HG03175 (cell line): ENCODE results near the gene TEDC1.
"Not testable (repeated sequence)": the region's sequence is repeated elsewhere in the genome, so short reads cannot be mapped to it uniquely, and the experiment has no call there.

Source experiments
- ATAC-seq: cut with Tn5 transposase; IDR thresholded peaks from one replicate; pipeline ENCODE4 v1.9.1; 2021; ENCODE audit warnings: mild to moderate bottlenecking, moderate library complexity; ENCODE audit not compliant: unreplicated experiment

TEDC1 gene

GRCh38 chr14:105536051-105536450 is 45.0 kb downstream of the TEDC1 start:
- ATAC-seq: no peak

DNA sequence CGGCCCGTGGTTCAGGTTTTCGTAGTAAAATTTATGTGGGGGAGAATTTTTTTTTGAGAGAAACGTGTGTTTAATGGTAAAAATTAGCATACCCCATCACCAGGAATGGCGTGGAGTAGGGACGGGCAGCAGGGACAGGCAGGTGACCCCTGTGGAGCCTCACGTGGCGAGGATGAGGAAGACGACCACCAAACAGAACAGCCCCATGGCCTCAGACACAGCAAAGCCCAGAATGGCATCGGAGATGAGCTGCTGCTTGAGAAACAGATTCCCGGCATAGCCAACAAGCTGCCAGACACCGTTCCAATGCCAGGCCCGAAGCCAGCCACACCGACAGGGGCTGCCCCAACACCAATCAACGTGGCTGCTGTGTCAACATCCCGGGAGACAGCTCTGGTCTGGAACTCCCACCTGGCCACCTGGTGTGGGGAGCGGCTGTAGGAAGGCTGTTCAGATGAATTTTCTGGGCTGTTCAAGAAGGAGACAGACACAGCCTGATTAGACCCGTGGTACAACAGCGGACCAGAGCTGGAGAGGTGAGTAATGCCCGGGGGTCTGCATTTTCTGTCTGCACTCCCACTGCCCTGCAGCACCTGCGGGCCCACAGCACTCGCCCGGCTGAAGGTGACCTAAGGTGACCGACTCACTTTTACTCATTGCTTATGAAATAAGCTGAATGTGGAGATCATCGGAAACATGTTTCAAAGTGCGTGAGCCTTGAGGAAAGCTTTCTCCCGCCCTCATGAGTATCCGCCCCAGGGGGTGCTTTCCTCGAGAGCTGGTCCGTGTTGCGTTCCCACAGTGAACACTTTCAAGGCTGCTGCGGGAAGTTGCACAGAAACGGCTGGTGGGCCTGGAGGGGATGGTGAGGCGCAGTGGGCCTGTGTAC is 45.9 kb downstream of the TEDC1 start:
- ATAC-seq: no peak

DNA sequence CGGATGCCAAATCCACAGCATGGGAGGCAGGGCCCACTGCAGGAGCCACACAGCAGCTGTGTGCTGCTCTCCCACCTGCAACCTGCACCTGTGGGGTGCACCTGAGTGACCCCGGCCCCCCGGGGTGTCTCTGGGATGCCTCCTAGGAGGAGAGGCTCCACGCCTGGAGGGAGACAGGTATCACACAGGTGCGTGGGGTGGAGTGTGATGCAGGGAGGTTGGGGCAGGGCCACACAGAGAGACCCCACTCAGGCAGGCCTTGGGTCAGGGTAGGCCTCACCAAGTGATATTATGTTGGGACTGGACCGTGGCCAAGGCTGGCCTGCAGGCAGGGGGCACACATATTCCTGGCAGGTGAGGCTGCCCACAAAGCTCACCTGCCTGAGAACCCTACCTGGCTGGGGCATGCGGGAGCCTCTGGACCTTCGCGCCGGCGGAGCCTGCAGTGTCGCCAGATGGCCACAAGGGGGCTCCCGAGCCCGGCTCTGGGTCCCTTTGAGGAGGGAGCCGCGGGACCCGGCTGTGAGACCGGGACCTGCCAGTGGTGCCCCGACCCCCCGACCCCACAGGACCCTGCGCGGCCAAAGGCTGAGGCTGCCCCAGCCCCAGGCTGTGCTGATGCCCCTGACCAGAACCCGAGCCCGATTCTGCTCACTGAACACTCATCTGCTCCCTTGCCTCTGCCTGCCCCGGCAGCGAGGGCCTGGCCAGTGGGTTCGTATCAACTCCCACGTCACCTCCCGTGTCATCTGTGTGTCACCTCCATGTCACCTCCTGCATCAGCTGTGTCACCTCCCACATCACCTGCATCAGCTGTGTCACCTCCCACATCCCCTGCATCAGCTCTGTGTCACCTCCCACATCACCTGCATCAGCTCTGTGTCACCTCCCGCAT is 46.8 kb downstream of the TEDC1 start:
- ATAC-seq: peak; percentile 55

DNA sequence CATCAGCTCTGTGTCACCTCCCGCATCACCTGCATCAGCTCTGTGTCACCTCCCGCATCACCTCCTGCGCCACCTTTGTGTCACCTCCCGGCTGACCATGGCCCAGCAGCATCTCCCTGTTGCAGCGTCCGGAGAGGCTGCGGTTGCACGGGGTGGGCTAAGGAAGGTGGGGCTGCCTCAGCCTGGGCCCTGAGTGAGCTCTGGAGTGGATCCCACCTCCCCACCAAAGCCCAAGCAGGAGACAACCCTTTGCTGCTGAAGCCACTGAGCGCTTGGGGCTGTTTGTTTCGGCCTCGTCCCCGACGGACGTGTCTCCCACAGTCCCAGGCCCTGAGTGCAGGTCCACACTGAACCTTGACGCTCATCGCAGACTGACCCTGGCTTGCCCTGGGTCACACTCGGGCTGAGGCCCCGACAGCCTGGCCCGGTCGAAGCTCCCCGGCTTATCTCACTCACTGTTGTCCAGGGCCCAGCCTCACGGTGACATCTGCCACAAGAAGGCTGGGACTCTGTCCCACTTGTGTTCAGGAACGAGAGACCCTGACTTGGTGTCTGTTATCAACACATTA is 47.5 kb downstream of the TEDC1 start:
- ATAC-seq: no peak

DNA sequence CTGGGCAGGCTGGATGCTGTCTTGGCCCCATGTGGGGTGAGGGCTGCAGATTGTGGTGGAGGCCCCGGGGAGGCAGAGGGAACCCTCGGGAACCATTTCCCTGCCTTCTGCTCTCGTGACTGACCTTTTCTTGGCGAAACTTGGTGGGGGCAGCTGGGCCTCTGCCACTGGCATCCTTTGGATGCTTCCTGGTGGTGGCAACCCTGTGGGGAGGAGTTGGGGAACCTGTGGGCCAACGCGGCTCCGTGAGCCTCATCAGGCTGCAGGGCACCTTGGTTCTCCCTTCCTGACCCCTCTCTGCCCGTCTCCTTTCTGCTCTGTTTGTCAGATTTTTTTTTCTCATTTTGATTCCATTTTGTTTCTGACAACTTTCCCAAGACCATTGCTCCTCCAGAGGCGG is 49.8 kb downstream of the TEDC1 start:
- no peak for ATAC-seq

- ATAC-seq: no peak
Observed at GRCh38 chr14:105541218-105541875, 50.3 kb downstream of the TEDC1 start.

- not testable (repeated sequence) for ATAC-seq
Observed at GRCh38 chr14:105545676-105546075, 54.6 kb downstream of the TEDC1 start.

- ATAC-seq: not testable (repeated sequence)
Observed at GRCh38 chr14:105546410-105546809, 55.4 kb downstream of the TEDC1 start.

DNA sequence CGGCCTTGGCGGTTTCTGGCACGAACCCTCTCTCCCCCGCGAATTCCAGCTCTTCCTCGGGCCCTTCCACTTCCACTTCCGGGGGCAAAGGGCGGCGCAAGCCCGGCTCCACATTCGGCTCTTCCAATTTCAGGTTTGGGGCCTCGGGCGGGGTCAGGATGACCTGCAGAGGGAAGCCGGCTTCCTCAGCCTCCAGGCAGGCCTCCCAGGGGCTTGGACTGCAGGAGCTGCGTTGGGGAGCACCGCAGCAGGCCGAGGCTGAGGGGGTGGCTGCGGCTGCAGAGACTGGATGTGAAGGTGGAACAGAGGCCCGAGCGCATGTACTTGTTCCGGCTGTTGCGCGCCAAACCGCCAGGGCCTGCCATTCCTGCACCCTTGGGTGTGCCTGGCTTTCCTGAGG is 56.0 kb downstream of the TEDC1 start:
- ATAC-seq: not testable (repeated sequence)

DNA sequence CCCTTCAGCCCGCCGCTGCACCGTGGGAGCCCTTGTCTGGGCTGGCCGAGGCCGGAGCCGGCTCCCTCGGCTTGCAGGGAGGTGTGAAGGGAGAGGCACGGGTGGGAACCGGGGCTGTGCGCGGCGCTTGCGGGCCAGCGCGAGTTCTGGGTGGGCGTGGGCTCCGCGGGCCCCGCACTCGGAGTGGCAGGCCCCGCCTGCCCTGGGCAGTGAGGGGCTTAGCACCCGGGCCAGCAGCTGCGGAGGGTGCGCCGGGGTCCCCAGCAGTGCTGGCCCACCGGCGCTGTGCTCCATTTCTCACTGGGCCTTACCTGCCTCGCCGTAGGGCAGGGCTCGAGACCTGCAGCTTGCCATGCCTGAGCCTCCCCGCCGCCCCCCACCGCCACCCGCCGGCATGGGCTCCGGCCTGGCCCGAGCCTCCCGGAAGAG is 56.7 kb downstream of the TEDC1 start:
- no peak for ATAC-seq
